SK-N-SH (cell line): ENCODE data around the gene RAPGEF3. TPM values are rescaled to one million over a fixed set of nuclear protein-coding genes. Genes with fewer than 3 reads are reported as not detected.

Experiments used
- CTCF ChIA-PET: fragments of 300-600, 350-600 bp; formaldehyde crosslinking; extraction: SDS; loops from one replicate; lab custom pipeline; 2021; lab: Yijun Ruan, JAX
- POLR2A ChIA-PET: fragments of 350-600 bp; sonication (Branson Sonifier 250); formaldehyde crosslinking; extraction: SDS; loops from one replicate; lab custom pipeline; 2020; ENCODE audit warnings: antibody characterized with exemption, inconsistent platforms; lab: Yijun Ruan, JAX
- DNase-seq: peaks from one replicate; pipeline ENCODE4 v3.0.0; 2012
- H2AFZ ChIP-seq: fragments of 200-600 bp; sonication (generic); 2 replicates; pipeline ENCODE4 v1.8.1; 2016; ENCODE audit warnings: antibody characterized with exemption, mild to moderate bottlenecking, low read depth
- H3F3A ChIP-seq: fragments of 200-600 bp; sonication (generic); replicated peaks from 2 replicates; pipeline ENCODE3; 2016; ENCODE audit warnings: antibody characterized with exemption, mild to moderate bottlenecking; ENCODE audit not compliant: insufficient read depth
- H3K27ac ChIP-seq, 2 experiments: fragments of 200-500 bp in 1 of 2; fragments of 200-600 bp in 1 of 2; sonication (Bioruptor generic) in 1 of 2; sonication (generic), shearing (Covaris generic) in 1 of 2; 2 replicates each; pipeline versions ENCODE4 v1.5.1 to v1.6.1; 2014 to 2016; ENCODE audit warnings: low read depth in 2 of 2, inconsistent platforms in 1 of 2, low read length in 1 of 2, mild to moderate bottlenecking in 1 of 2, mixed read lengths in 1 of 2
- H3K27me3 ChIP-seq: fragments of 200-600 bp; sonication (generic), shearing (Covaris generic); 2 replicates; pipeline ENCODE4 v1.6.1; 2016; ENCODE audit warnings: mixed run types; ENCODE audit not compliant: insufficient read depth
- H3K36me3 ChIP-seq, 2 experiments: fragments of 200-500 bp in 1 of 2; fragments of 200-600 bp in 1 of 2; sonication (Bioruptor generic) in 1 of 2; sonication (generic) in 1 of 2; replicated peaks in 1 of 2; 2 replicates each; pipeline versions ENCODE3 to v1.5.1; 2014 to 2016; ENCODE audit warnings: low read length in 1 of 2, mild to moderate bottlenecking in 1 of 2; ENCODE audit not compliant: insufficient read depth in 2 of 2, control insufficient read depth in 1 of 2
- H3K4me1 ChIP-seq, 2 experiments: fragments of 200-500 bp in 1 of 2; fragments of 200-600 bp in 1 of 2; sonication (Bioruptor generic) in 1 of 2; sonication (generic), shearing (Covaris generic) in 1 of 2; 2 replicates each; pipeline versions ENCODE4 v1.5.1 to v1.6.1; 2014 to 2016; ENCODE audit warnings: low read depth in 1 of 2, low read length in 1 of 2, mixed run types in 1 of 2; ENCODE audit not compliant: insufficient read depth in 2 of 2, control insufficient read depth in 1 of 2
- H3K4me2 ChIP-seq: fragments of 200-600 bp; sonication (generic), shearing (Covaris generic); 2 replicates; pipeline ENCODE4 v1.6.1; 2017; ENCODE audit warnings: mixed run types
- H3K4me3 ChIP-seq, 2 experiments: fragments of 200-500 bp in 1 of 2; fragments of 200-600 bp in 1 of 2; sonication (Bioruptor generic) in 1 of 2; sonication (generic), shearing (Covaris generic) in 1 of 2; 2 replicates each; pipeline versions ENCODE4 v1.5.1 to v1.8.1; 2014 to 2016; ENCODE audit warnings: low read depth in 2 of 2, inconsistent platforms in 1 of 2, low read length in 1 of 2, mild to moderate bottlenecking in 1 of 2, mixed read lengths in 1 of 2, moderate library complexity in 1 of 2
- H3K79me2 ChIP-seq: fragments of 200-600 bp; sonication (generic); 2 replicates; pipeline ENCODE4 v1.8.1; 2017; ENCODE audit warnings: mild to moderate bottlenecking; ENCODE audit not compliant: insufficient read depth
- H3K9ac ChIP-seq: fragments of 200-600 bp; sonication (generic); 2 replicates; pipeline ENCODE4 v1.6.1; 2017; ENCODE audit warnings: mixed run types
- H3K9me2 ChIP-seq: fragments of 200-600 bp; sonication (generic); 2 replicates; pipeline ENCODE4 v1.6.1; 2017; ENCODE audit warnings: mixed run types
- H3K9me3 ChIP-seq: fragments of 200-600 bp; sonication (generic); 2 replicates; pipeline ENCODE4 v1.6.1; 2017; ENCODE audit warnings: mixed run types, mild to moderate bottlenecking, moderate library complexity
- H4K20me1 ChIP-seq: fragments of 200-600 bp; sonication (generic); 2 replicates; pipeline ENCODE4 v1.6.1; 2017; ENCODE audit warnings: mild to moderate bottlenecking, mixed run types; ENCODE audit not compliant: insufficient read depth
- CHD2 ChIP-seq: fragments of 150-350 bp; IDR thresholded peaks from 2 replicates; pipeline ENCODE4 v1.6.1; 2018; ENCODE audit warnings: low read length; ENCODE audit not compliant: partially characterized antibody
- ELF1 ChIP-seq: IDR thresholded peaks from 2 replicates; pipeline ENCODE4 v1.4.0; 2012
- FOXJ3 ChIP-seq: sonication (generic); formaldehyde crosslinking; IDR thresholded peaks from 2 replicates; pipeline ENCODE4 v1.5.1; 2020; ENCODE audit warnings: mild to moderate bottlenecking, missing genetic modification reagents
- MEF2A ChIP-seq: IDR thresholded peaks from 2 replicates; pipeline ENCODE4 v1.4.0; 2012; ENCODE audit warnings: low read depth, borderline replicate concordance
- MXI1 ChIP-seq: IDR thresholded peaks from 2 replicates; pipeline ENCODE4 v1.6.1; 2012; ENCODE audit warnings: mild to moderate bottlenecking, low read depth, low read length, improper control_type of control experiment
- NFIC ChIP-seq: IDR thresholded peaks from 2 replicates; pipeline ENCODE4 v1.4.0; 2012; ENCODE audit warnings: borderline replicate concordance
- NRF1 ChIP-seq: IDR thresholded peaks from 2 replicates; pipeline ENCODE4 v1.6.1; 2012; ENCODE audit warnings: low read depth, mild to moderate bottlenecking, low read length
- POLR2AphosphoS5 ChIP-seq: IDR thresholded peaks from 2 replicates; pipeline ENCODE4 v1.6.1; 2012; ENCODE audit warnings: low read depth, low read length
- RAD21 ChIP-seq: IDR thresholded peaks from 2 replicates; pipeline ENCODE4 v1.6.1; 2012; ENCODE audit warnings: mild to moderate bottlenecking, low read length
- RFX5 ChIP-seq: IDR thresholded peaks from 2 replicates; pipeline ENCODE4 v1.6.1; 2012; ENCODE audit warnings: mild to moderate bottlenecking, improper control_type of control experiment, low read length
- SMC3 ChIP-seq: IDR thresholded peaks from 2 replicates; pipeline ENCODE4 v1.6.1; 2012; ENCODE audit warnings: low read depth, low read length, improper control_type of control experiment
- YY1 ChIP-seq: IDR thresholded peaks from 2 replicates; pipeline ENCODE4 v1.4.0; 2012; ENCODE audit warnings: low read depth, mild to moderate bottlenecking
- WGBS: methylation state at CpG from one replicate; pipeline ENCODE4 v1.1.6; 2017; ENCODE audit warnings: low lambda C conversion rate; 5-methylcytosine and 5-hydroxymethylcytosine counted together
- polyA plus RNA-seq, 3 experiments: library from polyadenylated mRNA; depleted of rRNA; stranded (reverse); fragments of >200 nt; gene quantifications; 2 replicates each; pipeline ENCODE4 v1.2.3, GENCODE V29; 2012
- TF ChIP-seq, protein P1 (sequence below): fragments of 150-350 bp; IDR thresholded peaks from 2 replicates; pipeline ENCODE4 v1.6.1; 2017; ENCODE audit warnings: antibody characterized with exemption, low read length, low read depth, borderline replicate concordance
- TF ChIP-seq, protein P2 (sequence below): fragments of 200-600 bp; sonication (generic); IDR thresholded peaks from 2 replicates; pipeline ENCODE4 v1.6.1; 2017; ENCODE audit warnings: antibody characterized with exemption, mild to moderate bottlenecking, moderate library complexity
- TF ChIP-seq, protein P3 (sequence below): IDR thresholded peaks from 2 replicates; pipeline ENCODE4 v1.4.0; 2012; ENCODE audit warnings: low read depth, borderline replicate concordance
- TF ChIP-seq, protein P4 (sequence below): IDR thresholded peaks from 2 replicates; pipeline ENCODE4 v1.4.0; 2012; ENCODE audit warnings: low read depth
- TF ChIP-seq, protein P5 (sequence below): IDR thresholded peaks from 2 replicates; pipeline ENCODE4 v1.4.0; 2012; ENCODE audit warnings: low read depth, borderline replicate concordance

The RAPGEF3 gene
- polyA plus RNA-seq, 1 of the 3 experiments (the other 2 are of a cell fraction) = 0.90 TPM

DNA sequence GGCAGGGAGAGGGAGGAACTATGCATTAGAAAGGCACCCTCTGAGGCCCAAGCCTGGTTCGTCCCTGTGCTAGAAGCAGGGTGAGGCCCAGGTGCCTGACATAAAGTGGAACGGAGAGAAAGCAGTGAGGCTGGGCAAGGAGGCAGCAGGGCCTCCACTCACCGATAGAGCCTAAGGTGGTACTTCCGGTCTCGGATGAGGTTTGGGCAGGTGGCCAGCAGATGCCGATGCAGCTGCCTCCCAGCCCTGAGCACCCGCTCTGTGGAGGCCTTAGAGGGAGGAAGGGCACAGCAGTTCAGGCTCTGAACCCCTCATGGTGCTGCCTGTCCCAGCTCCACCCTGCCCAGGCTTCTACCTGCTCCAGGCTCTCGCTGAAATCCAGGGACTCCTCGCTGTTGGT lies 7.1 kb downstream of the RAPGEF3 start:
- Histone ChIP-seq H3K36me3 (no peaks in the 10 kb centered on the region), H3K4me2 (no peak overlapping the region), H3F3A (no peaks in the 10 kb centered on the region), H3K79me2 (no peaks in the 10 kb centered on the region), H3K9me3 (no peaks in the 10 kb centered on the region), H3K9ac (no peak overlapping the region), H3K4me3 (no peak overlapping the region), H3K27me3 (no peaks in the 10 kb centered on the region), H2AFZ (no peak overlapping the region), H3K27ac (no peak overlapping the region), H3K4me1 (peaks cover 12 to 49% of the 10 kb centered on the region in 2 experiments; a peak in 3 of 4 replicates), H4K20me1 (no peaks in the 10 kb centered on the region), H3K9me2 (no peaks in the 10 kb centered on the region)
- WGBS = 96% methylated on average over 6 of the region's 9 CpGs
- CTCF ChIA-PET = interaction anchor here (1.0 to 18.0 kb wide), 6 partner anchors 11 to 86 kb away, joined by 5 to 435 read pairs (median 13); partner anchors contain the start of gene SLC48A1
- DNase-seq = peak; percentile 19
- TF ChIP-seq ELF1 = no peak
- no peak for TF ChIP-seq RAD21
- no peak for TF ChIP-seq CHD2
- TF ChIP-seq POLR2AphosphoS5 = no peak
- TF ChIP-seq NFIC = no peak
- TF ChIP-seq, protein P1, sequence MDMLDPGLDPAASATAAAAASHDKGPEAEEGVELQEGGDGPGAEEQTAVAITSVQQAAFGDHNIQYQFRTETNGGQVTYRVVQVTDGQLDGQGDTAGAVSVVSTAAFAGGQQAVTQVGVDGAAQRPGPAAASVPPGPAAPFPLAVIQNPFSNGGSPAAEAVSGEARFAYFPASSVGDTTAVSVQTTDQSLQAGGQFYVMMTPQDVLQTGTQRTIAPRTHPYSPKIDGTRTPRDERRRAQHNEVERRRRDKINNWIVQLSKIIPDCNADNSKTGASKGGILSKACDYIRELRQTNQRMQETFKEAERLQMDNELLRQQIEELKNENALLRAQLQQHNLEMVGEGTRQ = no peak
- TF ChIP-seq, protein P2, sequence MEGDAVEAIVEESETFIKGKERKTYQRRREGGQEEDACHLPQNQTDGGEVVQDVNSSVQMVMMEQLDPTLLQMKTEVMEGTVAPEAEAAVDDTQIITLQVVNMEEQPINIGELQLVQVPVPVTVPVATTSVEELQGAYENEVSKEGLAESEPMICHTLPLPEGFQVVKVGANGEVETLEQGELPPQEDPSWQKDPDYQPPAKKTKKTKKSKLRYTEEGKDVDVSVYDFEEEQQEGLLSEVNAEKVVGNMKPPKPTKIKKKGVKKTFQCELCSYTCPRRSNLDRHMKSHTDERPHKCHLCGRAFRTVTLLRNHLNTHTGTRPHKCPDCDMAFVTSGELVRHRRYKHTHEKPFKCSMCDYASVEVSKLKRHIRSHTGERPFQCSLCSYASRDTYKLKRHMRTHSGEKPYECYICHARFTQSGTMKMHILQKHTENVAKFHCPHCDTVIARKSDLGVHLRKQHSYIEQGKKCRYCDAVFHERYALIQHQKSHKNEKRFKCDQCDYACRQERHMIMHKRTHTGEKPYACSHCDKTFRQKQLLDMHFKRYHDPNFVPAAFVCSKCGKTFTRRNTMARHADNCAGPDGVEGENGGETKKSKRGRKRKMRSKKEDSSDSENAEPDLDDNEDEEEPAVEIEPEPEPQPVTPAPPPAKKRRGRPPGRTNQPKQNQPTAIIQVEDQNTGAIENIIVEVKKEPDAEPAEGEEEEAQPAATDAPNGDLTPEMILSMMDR = no peak
- TF ChIP-seq MXI1 = no peak
- TF ChIP-seq, protein P3, sequence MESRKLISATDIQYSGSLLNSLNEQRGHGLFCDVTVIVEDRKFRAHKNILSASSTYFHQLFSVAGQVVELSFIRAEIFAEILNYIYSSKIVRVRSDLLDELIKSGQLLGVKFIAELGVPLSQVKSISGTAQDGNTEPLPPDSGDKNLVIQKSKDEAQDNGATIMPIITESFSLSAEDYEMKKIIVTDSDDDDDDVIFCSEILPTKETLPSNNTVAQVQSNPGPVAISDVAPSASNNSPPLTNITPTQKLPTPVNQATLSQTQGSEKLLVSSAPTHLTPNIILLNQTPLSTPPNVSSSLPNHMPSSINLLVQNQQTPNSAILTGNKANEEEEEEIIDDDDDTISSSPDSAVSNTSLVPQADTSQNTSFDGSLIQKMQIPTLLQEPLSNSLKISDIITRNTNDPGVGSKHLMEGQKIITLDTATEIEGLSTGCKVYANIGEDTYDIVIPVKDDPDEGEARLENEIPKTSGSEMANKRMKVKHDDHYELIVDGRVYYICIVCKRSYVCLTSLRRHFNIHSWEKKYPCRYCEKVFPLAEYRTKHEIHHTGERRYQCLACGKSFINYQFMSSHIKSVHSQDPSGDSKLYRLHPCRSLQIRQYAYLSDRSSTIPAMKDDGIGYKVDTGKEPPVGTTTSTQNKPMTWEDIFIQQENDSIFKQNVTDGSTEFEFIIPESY = no peak
- no peak for TF ChIP-seq SMC3
- TF ChIP-seq, protein P4, sequence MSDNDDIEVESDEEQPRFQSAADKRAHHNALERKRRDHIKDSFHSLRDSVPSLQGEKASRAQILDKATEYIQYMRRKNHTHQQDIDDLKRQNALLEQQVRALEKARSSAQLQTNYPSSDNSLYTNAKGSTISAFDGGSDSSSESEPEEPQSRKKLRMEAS = no peak
- TF ChIP-seq MEF2A = no peak
- TF ChIP-seq YY1 = no peak
- TF ChIP-seq NRF1 = no peak
- TF ChIP-seq RFX5 = no peak
- no peak for TF ChIP-seq FOXJ3 (CRISPR knock-in tag)
- TF ChIP-seq, protein P5, sequence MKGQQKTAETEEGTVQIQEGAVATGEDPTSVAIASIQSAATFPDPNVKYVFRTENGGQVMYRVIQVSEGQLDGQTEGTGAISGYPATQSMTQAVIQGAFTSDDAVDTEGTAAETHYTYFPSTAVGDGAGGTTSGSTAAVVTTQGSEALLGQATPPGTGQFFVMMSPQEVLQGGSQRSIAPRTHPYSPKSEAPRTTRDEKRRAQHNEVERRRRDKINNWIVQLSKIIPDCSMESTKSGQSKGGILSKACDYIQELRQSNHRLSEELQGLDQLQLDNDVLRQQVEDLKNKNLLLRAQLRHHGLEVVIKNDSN = no peak
- POLR2A ChIA-PET = interaction anchor here (1.0 kb wide), 1 partner anchor 11 kb away, joined by 3 read pairs; no protein-coding TSS in a partner anchor
